Keratinocyte (primary cell): Measurements from ENCODE around the gene CSK.

Source experiments
- CTCF ChIP-seq, 3 experiments: IDR thresholded peaks in 1 of 3; conservative IDR thresholded peaks in 1 of 3; optimal IDR thresholded peaks in 1 of 3; 2 replicates in 2 of 3; 3 replicates in 1 of 3; pipeline versions ENCODE3 to v1.5.1; 2011; ENCODE audit warnings: low read length in 3 of 3, mild to moderate bottlenecking in 3 of 3, moderate library complexity in 2 of 3, control low read depth in 1 of 3, inconsistent platforms in 1 of 3; ENCODE audit not compliant: insufficient read depth in 2 of 3; ENCODE audit errors: extremely low read depth in 1 of 3
- EZH2 ChIP-seq: IDR thresholded peaks from one replicate; pipeline ENCODE4 v1.6.1; 2012; ENCODE audit warnings: inconsistent platforms, mild to moderate bottlenecking, low read length, moderate library complexity

GRCh38 chr15:74802862-74803447, 21.1 kb downstream of the CSK start:
- no peak for TF ChIP-seq CTCF (optimal IDR thresholded peaks at IDR 0.05 in 1 of 3, IDR thresholded peaks at IDR 0.05 in 1 of 3, conservative IDR thresholded peaks at IDR 0.05 in 1 of 3; ENCODE audit: extremely low read depth in 1 of 3, insufficient read depth in 2 of 3, low read length in 3 of 3)
- TF ChIP-seq EZH2: no peak
